Superior temporal gyrus (tissue), 1 donor: ENCODE measurements around the gene B3GNT3.

ENCODE experiments used
- DNase-seq: peaks from one replicate; pipeline ENCODE4 v3.0.0-alpha.2; 2016; ENCODE audit errors: extremely low spot score

Gene B3GNT3

GRCh38 chr19:17860331-17860992 is 65.5 kb downstream of the B3GNT3 start:
- DNase-seq = no peak

- DNase-seq = no peak
These were observed 66.0 kb downstream of the B3GNT3 start for GRCh38 chr19:17860993-17861360.

- DNase-seq = no peak
These were observed 66.8 kb downstream of the B3GNT3 start for GRCh38 chr19:17861542-17862402.

- no peak for DNase-seq
These were observed 68.0 kb downstream of the B3GNT3 start for GRCh38 chr19:17862711-17863519.
